Ishikawa (cell line): ENCODE data around the gene PELI2.

Experiments
- EGR1 ChIP-seq: IDR thresholded peaks from 2 replicates; pipeline ENCODE4 v1.6.1; 2012
- NFIC ChIP-seq: IDR thresholded peaks from 2 replicates; pipeline ENCODE4 v1.6.1; 2012
- RAD21 ChIP-seq: IDR thresholded peaks from 2 replicates; pipeline ENCODE4 v1.6.1; 2012; ENCODE audit warnings: low read depth
- TF ChIP-seq, protein P1 (sequence below): IDR thresholded peaks from 2 replicates; pipeline ENCODE4 v1.6.1; 2012; ENCODE audit warnings: low read depth, mild to moderate bottlenecking

- TF ChIP-seq NFIC: no peak
- TF ChIP-seq RAD21: no peak
- TF ChIP-seq, protein P1, sequence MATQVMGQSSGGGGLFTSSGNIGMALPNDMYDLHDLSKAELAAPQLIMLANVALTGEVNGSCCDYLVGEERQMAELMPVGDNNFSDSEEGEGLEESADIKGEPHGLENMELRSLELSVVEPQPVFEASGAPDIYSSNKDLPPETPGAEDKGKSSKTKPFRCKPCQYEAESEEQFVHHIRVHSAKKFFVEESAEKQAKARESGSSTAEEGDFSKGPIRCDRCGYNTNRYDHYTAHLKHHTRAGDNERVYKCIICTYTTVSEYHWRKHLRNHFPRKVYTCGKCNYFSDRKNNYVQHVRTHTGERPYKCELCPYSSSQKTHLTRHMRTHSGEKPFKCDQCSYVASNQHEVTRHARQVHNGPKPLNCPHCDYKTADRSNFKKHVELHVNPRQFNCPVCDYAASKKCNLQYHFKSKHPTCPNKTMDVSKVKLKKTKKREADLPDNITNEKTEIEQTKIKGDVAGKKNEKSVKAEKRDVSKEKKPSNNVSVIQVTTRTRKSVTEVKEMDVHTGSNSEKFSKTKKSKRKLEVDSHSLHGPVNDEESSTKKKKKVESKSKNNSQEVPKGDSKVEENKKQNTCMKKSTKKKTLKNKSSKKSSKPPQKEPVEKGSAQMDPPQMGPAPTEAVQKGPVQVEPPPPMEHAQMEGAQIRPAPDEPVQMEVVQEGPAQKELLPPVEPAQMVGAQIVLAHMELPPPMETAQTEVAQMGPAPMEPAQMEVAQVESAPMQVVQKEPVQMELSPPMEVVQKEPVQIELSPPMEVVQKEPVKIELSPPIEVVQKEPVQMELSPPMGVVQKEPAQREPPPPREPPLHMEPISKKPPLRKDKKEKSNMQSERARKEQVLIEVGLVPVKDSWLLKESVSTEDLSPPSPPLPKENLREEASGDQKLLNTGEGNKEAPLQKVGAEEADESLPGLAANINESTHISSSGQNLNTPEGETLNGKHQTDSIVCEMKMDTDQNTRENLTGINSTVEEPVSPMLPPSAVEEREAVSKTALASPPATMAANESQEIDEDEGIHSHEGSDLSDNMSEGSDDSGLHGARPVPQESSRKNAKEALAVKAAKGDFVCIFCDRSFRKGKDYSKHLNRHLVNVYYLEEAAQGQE: no peak
- TF ChIP-seq EGR1: no peak
Measured at GRCh38 chr14:56131865-56132833, 13.9 kb downstream of the PELI2 start.
